Measurements from ENCODE around the gene C16orf92. TPM values are rescaled to one million over a fixed set of nuclear protein-coding genes. Genes with fewer than 3 reads are reported as not detected.

The C16orf92 gene
- total and polyA plus RNA-seq, 2 of the 13 experiments (the other 11 are each of a cell fraction or from before 2014, with no cell fraction given) = not detected

DNA sequence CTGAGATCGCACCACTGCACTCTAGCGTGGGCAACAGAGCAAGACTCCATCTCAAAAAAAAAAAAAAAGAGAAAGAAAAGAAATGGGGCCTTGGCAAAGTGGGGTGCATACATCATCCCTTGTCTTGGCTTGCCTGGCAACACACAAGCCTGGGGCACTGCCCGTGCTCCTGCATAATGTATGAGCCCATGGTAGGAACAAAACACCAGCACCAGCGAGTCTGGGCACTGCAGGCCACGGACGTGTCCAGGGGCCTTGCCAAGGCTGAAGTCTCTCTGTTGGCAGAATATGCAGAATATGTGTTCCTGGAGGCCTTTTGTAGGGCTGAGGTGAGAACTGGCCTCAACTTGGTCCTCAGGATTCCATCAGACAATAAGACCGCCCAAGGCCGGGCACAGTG lies 26.9 kb downstream of the C16orf92 start (continued):
- TF ChIP-seq BCL6 (CRISPR knock-in tag; IDR thresholded peaks at IDR 0.05) (no peak), MTA3 (CRISPR knock-in tag; IDR thresholded peaks at IDR 0.05) (no peak), ZNF598 (CRISPR knock-in tag; IDR thresholded peaks at IDR 0.05; ENCODE audit: borderline replicate concordance) (no peak)

DNA sequence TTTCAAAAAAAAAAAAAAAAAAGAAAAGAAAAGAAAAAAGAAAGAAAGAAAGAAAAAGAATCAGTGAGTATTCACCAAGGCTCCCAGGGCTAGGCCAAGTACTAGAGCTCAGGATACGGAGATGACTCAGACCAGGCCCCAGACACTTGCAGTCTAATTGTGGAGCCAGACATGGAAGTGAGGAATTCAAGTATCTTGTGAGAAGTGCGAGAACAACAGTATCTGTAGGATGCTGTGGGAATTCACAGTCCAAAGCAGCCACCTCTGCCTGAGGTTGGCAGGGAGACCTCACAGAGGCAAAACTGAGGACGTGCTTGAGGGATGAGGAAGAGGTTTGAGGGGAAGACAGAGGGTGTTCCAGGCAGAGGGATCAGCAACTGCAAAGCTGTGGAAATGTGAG lies 28.5 kb downstream of the C16orf92 start:
- H3K4me2 ChIP-seq (ENCODE audit: low read depth, low read length) = no peak overlapping the region
- no peaks in the 10 kb centered on the region for H4K20me1 ChIP-seq (ENCODE audit: insufficient read depth, low read length)
- no peak overlapping the region for H3K9ac ChIP-seq (ENCODE audit: insufficient read depth, low read depth, low read length)
- WGBS (ENCODE audit: low lambda C conversion rate) = 71% methylated on average over 3 of the region's 3 CpGs
- no peak overlapping the region for H3K4me3 ChIP-seq (replicated peaks in 1 of 3; ENCODE audit: insufficient read depth in 1 of 3, low read depth in 2 of 3, low read length in 3 of 3)
- TF ChIP-seq, protein P1, sequence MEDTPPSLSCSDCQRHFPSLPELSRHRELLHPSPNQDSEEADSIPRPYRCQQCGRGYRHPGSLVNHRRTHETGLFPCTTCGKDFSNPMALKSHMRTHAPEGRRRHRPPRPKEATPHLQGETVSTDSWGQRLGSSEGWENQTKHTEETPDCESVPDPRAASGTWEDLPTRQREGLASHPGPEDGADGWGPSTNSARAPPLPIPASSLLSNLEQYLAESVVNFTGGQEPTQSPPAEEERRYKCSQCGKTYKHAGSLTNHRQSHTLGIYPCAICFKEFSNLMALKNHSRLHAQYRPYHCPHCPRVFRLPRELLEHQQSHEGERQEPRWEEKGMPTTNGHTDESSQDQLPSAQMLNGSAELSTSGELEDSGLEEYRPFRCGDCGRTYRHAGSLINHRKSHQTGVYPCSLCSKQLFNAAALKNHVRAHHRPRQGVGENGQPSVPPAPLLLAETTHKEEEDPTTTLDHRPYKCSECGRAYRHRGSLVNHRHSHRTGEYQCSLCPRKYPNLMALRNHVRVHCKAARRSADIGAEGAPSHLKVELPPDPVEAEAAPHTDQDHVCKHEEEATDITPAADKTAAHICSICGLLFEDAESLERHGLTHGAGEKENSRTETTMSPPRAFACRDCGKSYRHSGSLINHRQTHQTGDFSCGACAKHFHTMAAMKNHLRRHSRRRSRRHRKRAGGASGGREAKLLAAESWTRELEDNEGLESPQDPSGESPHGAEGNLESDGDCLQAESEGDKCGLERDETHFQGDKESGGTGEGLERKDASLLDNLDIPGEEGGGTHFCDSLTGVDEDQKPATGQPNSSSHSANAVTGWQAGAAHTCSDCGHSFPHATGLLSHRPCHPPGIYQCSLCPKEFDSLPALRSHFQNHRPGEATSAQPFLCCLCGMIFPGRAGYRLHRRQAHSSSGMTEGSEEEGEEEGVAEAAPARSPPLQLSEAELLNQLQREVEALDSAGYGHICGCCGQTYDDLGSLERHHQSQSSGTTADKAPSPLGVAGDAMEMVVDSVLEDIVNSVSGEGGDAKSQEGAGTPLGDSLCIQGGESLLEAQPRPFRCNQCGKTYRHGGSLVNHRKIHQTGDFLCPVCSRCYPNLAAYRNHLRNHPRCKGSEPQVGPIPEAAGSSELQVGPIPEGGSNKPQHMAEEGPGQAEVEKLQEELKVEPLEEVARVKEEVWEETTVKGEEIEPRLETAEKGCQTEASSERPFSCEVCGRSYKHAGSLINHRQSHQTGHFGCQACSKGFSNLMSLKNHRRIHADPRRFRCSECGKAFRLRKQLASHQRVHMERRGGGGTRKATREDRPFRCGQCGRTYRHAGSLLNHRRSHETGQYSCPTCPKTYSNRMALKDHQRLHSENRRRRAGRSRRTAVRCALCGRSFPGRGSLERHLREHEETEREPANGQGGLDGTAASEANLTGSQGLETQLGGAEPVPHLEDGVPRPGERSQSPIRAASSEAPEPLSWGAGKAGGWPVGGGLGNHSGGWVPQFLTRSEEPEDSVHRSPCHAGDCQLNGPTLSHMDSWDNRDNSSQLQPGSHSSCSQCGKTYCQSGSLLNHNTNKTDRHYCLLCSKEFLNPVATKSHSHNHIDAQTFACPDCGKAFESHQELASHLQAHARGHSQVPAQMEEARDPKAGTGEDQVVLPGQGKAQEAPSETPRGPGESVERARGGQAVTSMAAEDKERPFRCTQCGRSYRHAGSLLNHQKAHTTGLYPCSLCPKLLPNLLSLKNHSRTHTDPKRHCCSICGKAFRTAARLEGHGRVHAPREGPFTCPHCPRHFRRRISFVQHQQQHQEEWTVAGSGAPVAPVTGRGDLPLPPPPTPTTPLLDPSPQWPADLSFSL (CRISPR knock-in tag; IDR thresholded peaks at IDR 0.05) = no peak
- peaks cover 0 to 7% of the 10 kb centered on the region in 2 experiments; a peak in 2 of 5 replicates for H3K27me3 ChIP-seq (ENCODE audit: control insufficient read depth in 1 of 2, insufficient read depth in 2 of 2, low read length in 2 of 2)
- no peaks in the 10 kb centered on the region for H3K79me2 ChIP-seq (ENCODE audit: insufficient read depth, low read length)
- peak overlapping the region; percentile 17 for H2AFZ ChIP-seq (ENCODE audit: low read length)
- ATAC-seq = no peak
- no peaks in the 10 kb centered on the region for H3K9me3 ChIP-seq (ENCODE audit: low read length)
- POLR2A ChIA-PET = no interaction called here
- H3K4me1 ChIP-seq (ENCODE audit: insufficient read depth, low read length) = peaks cover 34% of the 10 kb centered on the region
- DNase-seq (ENCODE audit: low spot score) = no peak
- H3K27ac ChIP-seq (ENCODE audit: extremely low read length, insufficient read depth, low read length) = no peak overlapping the region
- BruUV-seq (replicated peaks) = no TSS peak
- no peak for FAIRE-seq
- CTCF ChIA-PET (ENCODE audit: low intra/inter-chr PET ratio, low total read pairs) = no interaction called here
- in situ Hi-C loops (cut with HindIII; ENCODE audit: extremely low pct_ligation_motif_present, low pct_unique_long_range_greater_than_20kb) (no loop called here), intact Hi-C loops (cut with micrococcal nuclease; ENCODE audit: unreplicated experiment) (no loop called here)
- no peaks in the 10 kb centered on the region for H3K36me3 ChIP-seq (replicated peaks in 1 of 2; ENCODE audit: control insufficient read depth in 1 of 2, insufficient read depth in 2 of 2, low read length in 2 of 2)
